GM19023 (cell line): Measurements from ENCODE around the gene LDB2.

Source experiments
- ATAC-seq: cut with Tn5 transposase; IDR thresholded peaks from one replicate; pipeline ENCODE4 v1.9.1; 2021; ENCODE audit warnings: mild to moderate bottlenecking, moderate library complexity; ENCODE audit not compliant: unreplicated experiment

Gene LDB2

GRCh38 chr4:16728111-16728510 lies 170.3 kb downstream of the LDB2 start:
- ATAC-seq = no peak

- ATAC-seq = no peak
Measured at GRCh38 chr4:16727218-16727617, 171.2 kb downstream of the LDB2 start.

- no peak for ATAC-seq
Measured at GRCh38 chr4:16726368-16727050, 171.9 kb downstream of the LDB2 start.

- ATAC-seq = no peak
Measured at GRCh38 chr4:16725252-16725651, 173.2 kb downstream of the LDB2 start.

GRCh38 chr4:16722416-16722815 lies 176.0 kb downstream of the LDB2 start:
- ATAC-seq = no peak

- ATAC-seq = no peak
Measured at GRCh38 chr4:16721613-16722291, 176.7 kb downstream of the LDB2 start.

GRCh38 chr4:16720761-16721160 lies 177.7 kb downstream of the LDB2 start:
- no peak for ATAC-seq

GRCh38 chr4:16717266-16717970 lies 181.0 kb downstream of the LDB2 start:
- ATAC-seq = no peak

GRCh38 chr4:16715482-16715881 lies 183.0 kb downstream of the LDB2 start:
- ATAC-seq = no peak

GRCh38 chr4:16714191-16714590 lies 184.3 kb downstream of the LDB2 start:
- ATAC-seq = no peak

- ATAC-seq = no peak
Measured at GRCh38 chr4:16713696-16714095, 184.7 kb downstream of the LDB2 start.

- no peak for ATAC-seq
Measured at GRCh38 chr4:16713271-16713670, 185.2 kb downstream of the LDB2 start.

- no peak for ATAC-seq
Measured at GRCh38 chr4:16710198-16710597, 188.2 kb downstream of the LDB2 start.

- ATAC-seq = no peak
Measured at GRCh38 chr4:16707874-16708273, 190.6 kb downstream of the LDB2 start.

GRCh38 chr4:16706251-16706650 lies 192.2 kb downstream of the LDB2 start:
- no peak for ATAC-seq

- no peak for ATAC-seq
Measured at GRCh38 chr4:16705341-16705740, 193.1 kb downstream of the LDB2 start.

GRCh38 chr4:16704489-16704888 lies 194.0 kb downstream of the LDB2 start:
- ATAC-seq = no peak

GRCh38 chr4:16695896-16696295 lies 202.5 kb downstream of the LDB2 start:
- ATAC-seq = no peak

- no peak for ATAC-seq
Measured at GRCh38 chr4:16694884-16695276, 203.6 kb downstream of the LDB2 start.

- ATAC-seq = no peak
Measured at GRCh38 chr4:16694173-16694883, 204.1 kb downstream of the LDB2 start.

GRCh38 chr4:16693641-16694040 lies 204.8 kb downstream of the LDB2 start:
- no peak for ATAC-seq
